H1 (cell line): ENCODE measurements around the gene NPIPA8. TPM values are rescaled to one million over a fixed set of nuclear protein-coding genes. Genes with fewer than 3 reads are reported as not detected.
"Not testable (repeated sequence)": the region's sequence is repeated elsewhere in the genome, so short reads cannot be mapped to it uniquely, and the experiment has no call there.

ENCODE experiments used
- CTCF ChIA-PET: fragments of 300-600 bp; sonication (Branson Sonifier 250); formaldehyde crosslinking; loops from one replicate; lab custom pipeline; 2021; ENCODE audit not compliant: partially characterized antibody; lab: Charles Lee
- POLR2A ChIA-PET: fragments of 300-600 bp; sonication (Branson Sonifier 250); formaldehyde crosslinking; loops from one replicate; lab custom pipeline; 2021; ENCODE audit warnings: inconsistent platforms; ENCODE audit not compliant: partially characterized antibody; lab: Charles Lee
- DNase-seq, 2 experiments: peaks; one replicate each; pipeline versions ENCODE4 v3.0.0 to v3.0.0-alpha.2; 2010 to 2022; ENCODE audit warnings: low spot score in 2 of 2, low read depth in 1 of 2, mixed read lengths in 1 of 2
- FAIRE-seq: peaks from 2 replicates; lab custom pipeline; 2011; peaks lifted over from hg19 to GRCh38; lab: Jason Lieb, UNC
- H2AFZ ChIP-seq: 2 replicates; pipeline ENCODE4 v1.8.1; 2012; ENCODE audit warnings: low read length, inconsistent platforms
- H2AK5ac ChIP-seq: 2 replicates; pipeline ENCODE4 v1.6.1; 2013; ENCODE audit warnings: low read depth, low read length
- H2BK120ac ChIP-seq: replicated peaks from 2 replicates; pipeline ENCODE3; 2013; ENCODE audit warnings: low read depth, low read length, inconsistent platforms
- H2BK12ac ChIP-seq: 2 replicates; pipeline ENCODE4 v1.6.1; 2013; ENCODE audit warnings: low read depth, low read length
- H2BK15ac ChIP-seq: 2 replicates; pipeline ENCODE4 v1.6.1; 2013; ENCODE audit warnings: low read length
- H2BK20ac ChIP-seq: 2 replicates; pipeline ENCODE4 v1.6.1; 2013; ENCODE audit warnings: low read length
- H2BK5ac ChIP-seq: 2 replicates; pipeline ENCODE4 v1.6.1; 2013; ENCODE audit warnings: low read depth, low read length
- H3K14ac ChIP-seq: 2 replicates; pipeline ENCODE4 v1.6.1; 2013; ENCODE audit warnings: inconsistent platforms; ENCODE audit not compliant: insufficient read length
- H3K18ac ChIP-seq: 2 replicates; pipeline ENCODE4 v1.6.1; 2013; ENCODE audit warnings: low read length; ENCODE audit errors: extremely low read depth
- H3K23ac ChIP-seq: 2 replicates; pipeline ENCODE4 v1.6.1; 2013; ENCODE audit warnings: inconsistent platforms; ENCODE audit not compliant: insufficient read length
- H3K23me2 ChIP-seq: 2 replicates; pipeline ENCODE4 v1.6.1; 2013; ENCODE audit warnings: low read depth, low read length
- H3K27ac ChIP-seq: 2 replicates; pipeline ENCODE4 v1.6.1; 2011; ENCODE audit warnings: low read depth, low read length, inconsistent platforms
- H3K27me3 ChIP-seq, 4 experiments: replicated peaks in 1 of 4; 1 replicate in 1 of 4; 2 replicates in 3 of 4; pipeline versions ENCODE4 v1.6.1 to v1.8.1; 2011 to 2013; ENCODE audit warnings: low read length in 3 of 4, mild to moderate bottlenecking in 3 of 4, inconsistent platforms in 2 of 4, mixed read lengths in 2 of 4, moderate library complexity in 1 of 4; ENCODE audit not compliant: control insufficient read depth in 3 of 4, insufficient read depth in 3 of 4; ENCODE audit errors: extremely low read depth in 1 of 4
- H3K36me3 ChIP-seq, 4 experiments: 2 replicates each; pipeline versions ENCODE4 v1.6.1 to v1.8.1; 2011 to 2013; ENCODE audit warnings: mild to moderate bottlenecking in 4 of 4, low read length in 3 of 4, moderate library complexity in 2 of 4, control low read depth in 1 of 4, inconsistent platforms in 1 of 4; ENCODE audit not compliant: insufficient read depth in 4 of 4, control insufficient read depth in 2 of 4
- H3K4ac ChIP-seq: replicated peaks from 2 replicates; pipeline ENCODE3; 2013; ENCODE audit warnings: low read length, low read depth, mixed read lengths, inconsistent platforms; ENCODE audit not compliant: insufficient read length
- H3K4me1 ChIP-seq, 4 experiments: replicated peaks in 1 of 4; 1 replicate in 1 of 4; 2 replicates in 3 of 4; pipeline versions ENCODE4 v1.6.1 to v1.8.1; 2011 to 2013; ENCODE audit warnings: low read length in 3 of 4, inconsistent platforms in 2 of 4, mixed read lengths in 1 of 4; ENCODE audit not compliant: insufficient read depth in 4 of 4, control insufficient read depth in 3 of 4
- H3K4me2 ChIP-seq, 2 experiments: 2 replicates each; pipeline versions ENCODE4 v1.6.1 to v1.8.1; 2011 to 2013; ENCODE audit warnings: low read depth in 2 of 2, low read length in 2 of 2, control low read depth in 1 of 2, inconsistent platforms in 1 of 2, mild to moderate bottlenecking in 1 of 2; ENCODE audit not compliant: insufficient read depth in 1 of 2
- H3K4me3 ChIP-seq, 4 experiments: fragments of 200-600, 300-600 bp in 1 of 4; sonication (generic), shearing (Covaris generic), sonication (Bioruptor Twin) in 1 of 4; 2 replicates each; pipeline versions ENCODE4 v1.5.1 to v1.8.1; 2011 to 2016; ENCODE audit warnings: low read length in 4 of 4, low read depth in 3 of 4, control low read depth in 2 of 4, inconsistent platforms in 2 of 4, mild to moderate bottlenecking in 2 of 4, mixed read lengths in 1 of 4, moderate library complexity in 1 of 4; ENCODE audit not compliant: insufficient read depth in 2 of 4; ENCODE audit errors: extremely low read depth in 1 of 4
- H3K56ac ChIP-seq: replicated peaks from 2 replicates; pipeline ENCODE3; 2013; ENCODE audit warnings: low read depth, mild to moderate bottlenecking, mixed read lengths, low read length, inconsistent platforms; ENCODE audit not compliant: insufficient read length
- H3K79me1 ChIP-seq: 2 replicates; pipeline ENCODE4 v1.6.1; 2013; ENCODE audit warnings: low read depth, low read length, control low read depth
- H3K79me2 ChIP-seq, 2 experiments: 2 replicates each; pipeline versions ENCODE4 v1.6.1 to v1.8.1; 2012 to 2013; ENCODE audit warnings: low read length in 2 of 2, mild to moderate bottlenecking in 2 of 2, inconsistent platforms in 1 of 2; ENCODE audit not compliant: insufficient read depth in 2 of 2, control insufficient read depth in 1 of 2
- H3K9ac ChIP-seq, 4 experiments: replicated peaks in 1 of 4; 1 replicate in 1 of 4; 2 replicates in 3 of 4; pipeline versions ENCODE4 v1.6.1 to v1.8.1; 2011 to 2013; ENCODE audit warnings: low read depth in 3 of 4, low read length in 3 of 4, control low read depth in 2 of 4, mild to moderate bottlenecking in 2 of 4, moderate library complexity in 2 of 4, inconsistent platforms in 1 of 4; ENCODE audit errors: extremely low read depth in 1 of 4
- H3K9me3 ChIP-seq, 2 experiments: 2 replicates each; pipeline versions ENCODE4 v1.6.1 to v1.8.1; 2012 to 2013; ENCODE audit warnings: mild to moderate bottlenecking in 2 of 2, moderate library complexity in 2 of 2, control low read depth in 1 of 2, inconsistent platforms in 1 of 2, low read depth in 1 of 2, low read length in 1 of 2, mixed read lengths in 1 of 2; ENCODE audit not compliant: insufficient read depth in 2 of 2
- H4K20me1 ChIP-seq, 2 experiments: replicated peaks in 1 of 2; 2 replicates each; pipeline versions ENCODE3 to v1.8.1; 2011 to 2013; ENCODE audit warnings: inconsistent platforms in 2 of 2, low read length in 2 of 2, mild to moderate bottlenecking in 1 of 2; ENCODE audit not compliant: insufficient read depth in 2 of 2, control insufficient read depth in 1 of 2
- H4K5ac ChIP-seq: 2 replicates; pipeline ENCODE4 v1.6.1; 2013; ENCODE audit warnings: low read length, low read depth, mixed read lengths, inconsistent platforms; ENCODE audit not compliant: insufficient read length
- H4K8ac ChIP-seq: 2 replicates; pipeline ENCODE4 v1.8.0; 2013; ENCODE audit warnings: mild to moderate bottlenecking, moderate library complexity, low read length, inconsistent platforms; ENCODE audit not compliant: insufficient read depth; ENCODE audit errors: extremely low read depth
- H4K91ac ChIP-seq: replicated peaks from 2 replicates; pipeline ENCODE3; 2013; ENCODE audit warnings: low read length, mixed read lengths, inconsistent platforms; ENCODE audit not compliant: insufficient read length
- WGBS, 2 experiments: shearing (Covaris generic) in 1 of 2; methylation state at CpG; one replicate each; pipeline versions ENCODE4 v1.1.6 to v1.1.7; 2013 to 2015; ENCODE audit warnings: low lambda C conversion rate in 2 of 2, mixed read lengths in 2 of 2, inconsistent platforms in 1 of 2, low coverage in 1 of 2, missing lambda C conversion rate in 1 of 2; ENCODE audit not compliant: insufficient replicate concordance in 2 of 2, insufficient coverage in 1 of 2, insufficient read length in 1 of 2; ENCODE audit errors: extremely low coverage in 1 of 2, missing lambda C conversion rate in 1 of 2; 5-methylcytosine and 5-hydroxymethylcytosine counted together
- polyA plus RNA-seq, 7 experiments: library from polyadenylated mRNA; depleted of rRNA in 3 of 7; stranded (reverse) in 5 of 7; unstranded in 2 of 7; fragments of >200 nt in 5 of 7; fragments of 200-250 nt in 2 of 7; gene quantifications; 1 replicate in 5 of 7; 2 replicates in 1 of 7; 4 replicates in 1 of 7; pipeline versions ENCODE4 v1.2.1 to v1.2.3, GENCODE V29; 2011 to 2013; ENCODE audit warnings: missing spikeins in 2 of 7, mixed read lengths in 2 of 7
- total RNA-seq: library from RNA; stranded (reverse); fragmentation: NEBNext Ultra II Directional; extraction: Animal tissue kit (Norgen Biotek cat#: 25700); gene quantifications from 2 replicates; pipeline ENCODE4 v1.2.1, GENCODE V29; 2021

The NPIPA8 gene
- total and polyA plus RNA-seq, 2 of the 8 experiments (the other 6 are each of a cell fraction or from before 2014, with no cell fraction given) = 1.1 to 13.8 TPM

GRCh38 chr16:18341986-18342385 is 5.5 kb upstream of the NPIPA8 start:
- not testable (repeated sequence) for FAIRE-seq, H3K27ac ChIP-seq
- no CpG with 5 or more reads among the region's 1 CpG for WGBS, 2 experiments

GRCh38 chr16:18341417-18341960 is 5.0 kb upstream of the NPIPA8 start:
- H2BK15ac ChIP-seq, DNase-seq: not testable (repeated sequence)

More at GRCh38 chr16:18341986-18342385, 5.5 kb upstream of the NPIPA8 start:
- H2BK5ac ChIP-seq, H3K23me2 ChIP-seq, H3K9ac ChIP-seq, H2BK15ac ChIP-seq, H3K9me3 ChIP-seq, H3K79me1 ChIP-seq, H2BK20ac ChIP-seq, H2AK5ac ChIP-seq, H4K5ac ChIP-seq, H2BK12ac ChIP-seq, H3K4me3 ChIP-seq, H3K14ac ChIP-seq, H3K4me1 ChIP-seq, H3K79me2 ChIP-seq, H2AFZ ChIP-seq, POLR2A ChIA-PET, H4K8ac ChIP-seq, H3K18ac ChIP-seq, H4K91ac ChIP-seq, H3K56ac ChIP-seq, H3K4ac ChIP-seq, H3K4me2 ChIP-seq, H3K27me3 ChIP-seq, CTCF ChIA-PET, H2BK120ac ChIP-seq, H4K20me1 ChIP-seq, H3K36me3 ChIP-seq, DNase-seq, H3K23ac ChIP-seq: not testable (repeated sequence)

More at GRCh38 chr16:18341417-18341960, 5.0 kb upstream of the NPIPA8 start:
- H3K36me3 ChIP-seq, H3K56ac ChIP-seq, H3K18ac ChIP-seq, FAIRE-seq, H3K23me2 ChIP-seq, H2BK20ac ChIP-seq, H2BK5ac ChIP-seq, H3K9ac ChIP-seq, H4K8ac ChIP-seq, H3K27ac ChIP-seq, POLR2A ChIA-PET, H3K27me3 ChIP-seq, H3K4me2 ChIP-seq, H3K79me2 ChIP-seq, H3K14ac ChIP-seq, H3K23ac ChIP-seq, CTCF ChIA-PET, H4K91ac ChIP-seq, H3K4me3 ChIP-seq, H3K4me1 ChIP-seq, H2BK120ac ChIP-seq, H3K9me3 ChIP-seq, H2AFZ ChIP-seq, H2BK12ac ChIP-seq, H3K79me1 ChIP-seq, H3K4ac ChIP-seq, H4K5ac ChIP-seq, H2AK5ac ChIP-seq, H4K20me1 ChIP-seq: not testable (repeated sequence)
- WGBS, 2 experiments = 100% methylated on average over 1 of the region's 28 CpGs; no CpG with 5 or more reads in 1 of the 2 experiments
